HG03378 (cell line): ENCODE data around the gene LRRC37A3.
A peak's percentile ranks its signal among the peaks of the same experiment; 100 is the strongest.
"Not testable (repeated sequence)": the region's sequence is repeated elsewhere in the genome, so short reads cannot be mapped to it uniquely, and the experiment has no call there.

Source experiments
- ATAC-seq: cut with Tn5 transposase; IDR thresholded peaks from one replicate; pipeline ENCODE4 v1.9.1; 2021; ENCODE audit warnings: mild to moderate bottlenecking, moderate library complexity; ENCODE audit not compliant: unreplicated experiment

LRRC37A3 gene

GRCh38 chr17:64837018-64837761, 82.1 kb downstream of the LRRC37A3 start:
- peak; percentile 75 for ATAC-seq

DNA sequence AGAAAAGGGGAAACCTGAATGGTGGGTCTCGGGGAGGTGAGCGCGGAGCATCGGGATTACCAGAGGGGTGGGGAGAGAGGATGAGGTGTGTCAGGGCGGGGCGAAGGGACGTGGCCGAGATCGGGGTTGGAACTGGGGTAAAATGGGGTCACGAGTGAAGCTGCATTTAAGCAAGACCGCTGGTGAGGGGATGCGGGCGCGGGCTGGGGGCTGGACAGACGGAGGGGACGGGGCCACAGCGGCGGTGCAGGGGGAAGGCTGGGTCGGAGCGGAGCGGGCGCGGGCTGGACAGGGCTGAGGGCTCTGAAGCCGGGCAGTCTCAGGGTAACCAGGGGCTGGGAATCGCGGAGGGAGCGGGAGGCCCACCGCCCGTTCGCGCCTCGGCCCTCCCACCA, 82.7 kb downstream of the LRRC37A3 start:
- ATAC-seq: peak; percentile 32

- ATAC-seq: not testable (repeated sequence)
These were observed 85.2 kb downstream of the LRRC37A3 start for GRCh38 chr17:64834060-64834459.

DNA sequence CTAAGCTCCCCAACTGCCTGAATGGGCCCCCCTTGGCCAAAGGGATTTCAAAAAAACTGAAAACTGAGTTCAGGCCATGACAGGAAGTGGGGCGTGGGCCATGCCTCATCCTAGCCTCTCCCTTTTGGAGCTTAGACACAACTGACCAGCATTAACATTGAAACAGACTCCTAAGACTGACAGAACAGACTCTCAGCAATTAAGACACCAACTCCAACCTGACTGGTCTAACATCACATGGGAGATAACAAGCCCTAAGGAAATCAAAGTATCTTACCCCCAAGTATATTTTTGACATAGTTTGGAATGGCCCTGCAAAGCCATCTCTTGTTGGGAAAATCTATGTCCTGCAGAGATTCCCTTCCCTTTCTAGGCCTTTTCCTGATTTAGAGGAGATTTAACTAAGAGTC, 88.6 kb downstream of the LRRC37A3 start:
- ATAC-seq: not testable (repeated sequence)

GRCh38 chr17:64829824-64830630, 89.3 kb downstream of the LRRC37A3 start:
- not testable (repeated sequence) for ATAC-seq

DNA sequence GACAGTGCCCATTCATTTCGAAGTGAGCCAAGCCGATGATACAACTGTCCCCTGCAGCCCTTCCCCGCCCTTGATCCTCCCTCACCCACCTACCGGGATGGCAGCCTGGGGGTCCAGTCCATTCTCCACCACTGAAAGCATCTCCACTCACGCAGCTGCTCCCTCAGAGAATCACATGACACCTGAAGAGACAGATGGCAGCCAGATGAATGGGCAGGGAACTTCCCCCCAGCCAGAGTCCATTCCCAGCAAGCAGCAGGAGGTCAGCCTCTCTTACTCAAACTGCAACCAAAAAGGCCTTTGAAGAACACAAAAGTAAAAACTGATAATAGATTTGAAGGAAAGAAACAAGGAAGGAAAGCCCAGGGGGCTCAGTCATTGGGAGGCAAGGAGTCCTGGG, 90.2 kb downstream of the LRRC37A3 start:
- not testable (repeated sequence) for ATAC-seq

DNA sequence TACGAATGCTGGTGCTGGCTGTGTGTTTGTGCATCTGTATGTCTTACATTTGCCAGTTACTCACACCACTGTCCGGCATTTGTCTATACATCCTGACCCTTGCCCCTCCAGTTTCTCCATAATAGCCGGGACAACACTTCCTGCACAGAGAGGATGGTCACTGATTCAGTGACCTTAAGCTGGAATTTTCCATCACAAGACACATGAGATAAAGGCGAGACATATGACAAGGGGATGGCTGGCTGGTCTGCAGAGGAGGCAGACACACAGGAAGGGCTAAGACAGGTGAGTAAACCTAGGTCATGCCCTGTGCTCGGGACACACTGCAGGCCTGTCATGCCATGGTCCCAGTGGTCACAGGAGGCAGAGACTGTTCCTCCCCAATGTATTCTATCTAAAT, 100.4 kb downstream of the LRRC37A3 start:
- ATAC-seq: not testable (repeated sequence)

GRCh38 chr17:64815833-64816198, 103.5 kb downstream of the LRRC37A3 start:
- ATAC-seq: not testable (repeated sequence)

GRCh38 chr17:64814993-64815832, 104.1 kb downstream of the LRRC37A3 start:
- not testable (repeated sequence) for ATAC-seq

DNA sequence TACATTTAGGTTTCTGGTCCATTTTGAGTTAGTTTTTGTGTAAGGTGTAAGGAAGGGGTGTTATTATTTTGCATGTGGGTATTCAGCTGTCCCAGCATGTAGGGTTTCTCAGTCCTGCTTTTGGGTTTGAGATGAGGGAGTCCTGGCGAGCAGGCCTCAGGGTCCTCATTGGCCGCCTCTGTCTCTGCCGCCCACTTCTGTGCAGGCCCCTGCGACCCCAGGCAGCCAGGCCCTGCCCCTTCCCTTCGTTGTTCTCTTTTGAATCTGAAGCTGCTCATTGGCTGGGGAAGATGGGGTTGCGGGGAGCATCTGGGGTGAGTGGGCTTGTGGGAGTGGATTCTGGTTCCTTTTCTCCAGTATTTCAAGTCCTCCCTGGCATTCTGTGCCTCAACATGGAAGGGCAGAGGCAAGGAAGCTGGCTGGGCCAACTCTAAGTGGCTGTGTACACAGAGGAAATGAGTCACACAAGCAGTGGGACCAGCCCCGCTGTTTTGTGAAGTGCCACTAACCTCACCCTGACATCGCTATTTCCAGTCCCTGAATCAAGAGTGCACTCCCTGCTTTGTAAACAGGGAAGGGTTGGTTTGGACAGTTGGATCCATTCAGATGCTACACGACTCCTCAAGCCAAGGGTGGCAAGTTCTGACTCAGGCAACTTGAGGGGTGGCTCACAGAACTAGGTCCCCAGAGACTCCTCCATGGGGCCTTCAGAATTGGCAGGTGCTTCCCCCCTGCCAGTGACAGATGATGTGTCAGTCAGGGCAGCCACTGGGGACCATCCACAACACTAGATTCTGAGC, 110.9 kb downstream of the LRRC37A3 start:
- ATAC-seq: peak; percentile 87
